GM21390 (cell line): ENCODE data around the gene PRR35.

Source experiments
- ATAC-seq: cut with Tn5 transposase; IDR thresholded peaks from one replicate; pipeline ENCODE4 v1.9.1; 2021; ENCODE audit not compliant: unreplicated experiment

PRR35 gene

GRCh38 chr16:578232-578869, 18.2 kb downstream of the PRR35 start:
- ATAC-seq, result no peak

GRCh38 chr16:578870-579405, 18.7 kb downstream of the PRR35 start:
- ATAC-seq, result no peak

GRCh38 chr16:580141-580945, 20.1 kb downstream of the PRR35 start:
- no peak for ATAC-seq

GRCh38 chr16:580946-581498, 20.8 kb downstream of the PRR35 start:
- no peak for ATAC-seq

GRCh38 chr16:582218-582613, 22.0 kb downstream of the PRR35 start:
- ATAC-seq, result no peak

GRCh38 chr16:582614-583331, 22.6 kb downstream of the PRR35 start:
- no peak for ATAC-seq

- no peak for ATAC-seq
Observed at GRCh38 chr16:583470-583814, 23.2 kb downstream of the PRR35 start.

GRCh38 chr16:583815-584591, 23.8 kb downstream of the PRR35 start:
- ATAC-seq, result no peak

GRCh38 chr16:585351-585750, 25.2 kb downstream of the PRR35 start:
- ATAC-seq, result no peak

GRCh38 chr16:586047-586644, 26.0 kb downstream of the PRR35 start:
- ATAC-seq, result no peak

- no peak for ATAC-seq
Observed at GRCh38 chr16:586645-587590, 26.7 kb downstream of the PRR35 start.

- ATAC-seq, result peak; percentile 4
Observed at GRCh38 chr16:588639-588888, 28.4 kb downstream of the PRR35 start.

- ATAC-seq, result peak; percentile 67
Observed at GRCh38 chr16:588889-589657, 28.9 kb downstream of the PRR35 start.

- ATAC-seq, result peak; percentile 61
Observed at GRCh38 chr16:589658-590187, 29.5 kb downstream of the PRR35 start, which contains the start of gene RAB40C. Gene RAB40C (plus strand): TSS chr16:590066. CDS start chr16:590292, 226 bp downstream.

- no peak for ATAC-seq
Observed at GRCh38 chr16:590188-590814, 30.1 kb downstream of the PRR35 start.

- ATAC-seq, result no peak
Observed at GRCh38 chr16:590815-591200, 30.6 kb downstream of the PRR35 start.

- ATAC-seq, result no peak
Observed at GRCh38 chr16:591231-591630, 31.0 kb downstream of the PRR35 start.
